ENCODE results near the gene ACYP1.
A peak's percentile ranks its signal among the peaks of the same experiment; 100 is the strongest.

DNA sequence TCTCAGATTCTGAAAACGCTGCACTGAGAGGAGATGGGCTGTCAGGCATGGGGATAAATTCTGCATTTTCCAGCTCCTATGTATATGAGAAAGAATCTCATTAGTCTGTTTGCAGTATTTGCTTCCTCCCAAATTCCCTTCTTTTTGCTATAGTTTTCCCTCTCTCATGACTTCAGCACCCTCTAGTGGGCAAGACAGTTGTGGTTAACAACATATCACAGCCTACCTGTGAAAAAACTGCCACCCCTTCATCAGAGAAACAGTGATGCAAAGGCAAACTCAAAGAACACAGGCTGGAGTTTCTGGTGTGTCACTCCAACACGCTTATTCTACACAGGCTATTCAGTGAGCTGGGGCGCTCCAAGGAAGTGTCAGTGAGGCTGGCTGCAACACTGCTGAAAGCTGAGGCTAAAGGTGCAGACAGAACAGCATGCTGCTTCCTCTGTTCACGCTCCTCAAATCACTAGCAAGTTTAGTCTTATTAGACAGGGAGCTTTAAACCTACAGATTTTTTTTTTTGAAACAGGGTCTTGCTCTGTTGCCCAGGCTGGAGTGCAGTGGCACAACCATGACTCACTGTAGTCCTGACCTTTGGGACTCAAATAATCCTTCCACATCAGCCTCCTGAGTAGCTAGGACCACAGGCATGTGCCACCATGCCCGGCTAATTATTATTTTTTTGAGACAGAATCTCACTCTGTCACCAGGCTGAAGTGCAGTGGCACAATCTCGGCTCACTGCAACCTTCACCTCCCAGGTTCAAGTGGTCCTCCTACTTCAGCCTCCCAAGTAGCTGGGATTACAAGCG, 24.9 kb upstream of the ACYP1 start:
- TF ChIP-seq, protein P1, sequence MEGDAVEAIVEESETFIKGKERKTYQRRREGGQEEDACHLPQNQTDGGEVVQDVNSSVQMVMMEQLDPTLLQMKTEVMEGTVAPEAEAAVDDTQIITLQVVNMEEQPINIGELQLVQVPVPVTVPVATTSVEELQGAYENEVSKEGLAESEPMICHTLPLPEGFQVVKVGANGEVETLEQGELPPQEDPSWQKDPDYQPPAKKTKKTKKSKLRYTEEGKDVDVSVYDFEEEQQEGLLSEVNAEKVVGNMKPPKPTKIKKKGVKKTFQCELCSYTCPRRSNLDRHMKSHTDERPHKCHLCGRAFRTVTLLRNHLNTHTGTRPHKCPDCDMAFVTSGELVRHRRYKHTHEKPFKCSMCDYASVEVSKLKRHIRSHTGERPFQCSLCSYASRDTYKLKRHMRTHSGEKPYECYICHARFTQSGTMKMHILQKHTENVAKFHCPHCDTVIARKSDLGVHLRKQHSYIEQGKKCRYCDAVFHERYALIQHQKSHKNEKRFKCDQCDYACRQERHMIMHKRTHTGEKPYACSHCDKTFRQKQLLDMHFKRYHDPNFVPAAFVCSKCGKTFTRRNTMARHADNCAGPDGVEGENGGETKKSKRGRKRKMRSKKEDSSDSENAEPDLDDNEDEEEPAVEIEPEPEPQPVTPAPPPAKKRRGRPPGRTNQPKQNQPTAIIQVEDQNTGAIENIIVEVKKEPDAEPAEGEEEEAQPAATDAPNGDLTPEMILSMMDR (IDR thresholded peaks at IDR 0.05) = peak; percentile 73 to 77 (median 74)
- no peak for TF ChIP-seq POLR2A (IDR thresholded peaks at IDR 0.05)
- TF ChIP-seq POLR2AphosphoS5 (IDR thresholded peaks at IDR 0.05) = no peak
